HG02642 (cell line): ENCODE results near the gene FBXW10.
"Not testable (repeated sequence)": the region's sequence is repeated elsewhere in the genome, so short reads cannot be mapped to it uniquely, and the experiment has no call there.

Experiments used
- ATAC-seq: cut with Tn5 transposase; IDR thresholded peaks from one replicate; pipeline ENCODE4 v1.9.1; 2021; ENCODE audit warnings: mild to moderate bottlenecking; ENCODE audit not compliant: unreplicated experiment, poor library complexity

FBXW10 gene

DNA sequence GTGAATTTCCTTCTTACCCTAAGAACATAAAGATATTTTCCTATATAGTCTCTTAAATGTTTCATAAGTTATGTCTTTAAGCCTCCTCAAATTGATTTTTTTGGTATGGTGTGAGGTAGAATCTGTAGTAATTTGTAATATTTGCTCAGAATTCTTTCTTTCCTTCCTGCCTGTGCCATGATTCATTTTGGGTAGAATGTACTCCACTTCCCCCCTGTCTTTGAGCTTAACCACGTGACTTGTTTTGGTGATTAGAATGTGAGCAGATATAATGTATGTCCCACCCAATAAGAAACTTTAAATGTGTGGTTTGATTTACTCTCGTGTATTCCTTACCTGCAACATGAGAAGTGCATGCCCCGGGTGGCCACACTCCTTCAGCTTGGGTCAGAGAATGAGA lies 77.6 kb downstream of the FBXW10 start:
- not testable (repeated sequence) for ATAC-seq

DNA sequence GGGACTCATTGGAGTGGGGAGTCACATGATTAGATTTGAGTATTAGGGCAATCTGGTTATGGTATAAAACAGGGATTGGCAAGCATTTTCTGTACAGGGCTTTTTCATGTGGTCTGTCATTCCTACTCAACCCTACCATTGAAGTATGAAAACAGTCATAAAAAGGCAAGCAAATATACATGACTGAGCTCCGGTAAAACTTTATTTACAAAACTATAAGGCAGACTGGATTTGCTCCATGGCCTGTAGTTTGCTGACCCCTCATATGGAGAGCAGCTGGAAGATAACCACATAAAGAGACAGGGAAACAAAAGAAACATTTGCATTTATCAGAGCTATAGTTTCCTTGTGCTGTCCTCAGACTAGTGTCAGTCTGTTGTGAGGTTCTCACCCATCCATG lies 83.8 kb downstream of the FBXW10 start:
- not testable (repeated sequence) for ATAC-seq
